AG09309 (cell line): ENCODE results near the gene SH3PXD2A.
A peak's percentile ranks its signal among the peaks of the same experiment; 100 is the strongest.

Experiments
- DNase-seq: peaks from one replicate; pipeline ENCODE4 v3.0.0-alpha.2; 2010; ENCODE audit warnings: low read depth
- H3K4me3 ChIP-seq: 2 replicates; pipeline ENCODE4 v1.5.1; 2011; ENCODE audit warnings: mild to moderate bottlenecking, low read depth, low read length, moderate library complexity; ENCODE audit not compliant: control insufficient read depth
- CTCF ChIP-seq: IDR thresholded peaks from 2 replicates; pipeline ENCODE4 v1.5.1; 2011; ENCODE audit warnings: mild to moderate bottlenecking, low read depth, low read length, inconsistent platforms; ENCODE audit not compliant: insufficient read depth, control insufficient read depth; ENCODE audit errors: missing control alignments

Gene SH3PXD2A

GRCh38 chr10:103649654-103650423, 205.5 kb downstream of the SH3PXD2A start:
- TF ChIP-seq CTCF, result no peak
- H3K4me3 ChIP-seq, result no peak overlapping the region
- DNase-seq, result no peak

DNA sequence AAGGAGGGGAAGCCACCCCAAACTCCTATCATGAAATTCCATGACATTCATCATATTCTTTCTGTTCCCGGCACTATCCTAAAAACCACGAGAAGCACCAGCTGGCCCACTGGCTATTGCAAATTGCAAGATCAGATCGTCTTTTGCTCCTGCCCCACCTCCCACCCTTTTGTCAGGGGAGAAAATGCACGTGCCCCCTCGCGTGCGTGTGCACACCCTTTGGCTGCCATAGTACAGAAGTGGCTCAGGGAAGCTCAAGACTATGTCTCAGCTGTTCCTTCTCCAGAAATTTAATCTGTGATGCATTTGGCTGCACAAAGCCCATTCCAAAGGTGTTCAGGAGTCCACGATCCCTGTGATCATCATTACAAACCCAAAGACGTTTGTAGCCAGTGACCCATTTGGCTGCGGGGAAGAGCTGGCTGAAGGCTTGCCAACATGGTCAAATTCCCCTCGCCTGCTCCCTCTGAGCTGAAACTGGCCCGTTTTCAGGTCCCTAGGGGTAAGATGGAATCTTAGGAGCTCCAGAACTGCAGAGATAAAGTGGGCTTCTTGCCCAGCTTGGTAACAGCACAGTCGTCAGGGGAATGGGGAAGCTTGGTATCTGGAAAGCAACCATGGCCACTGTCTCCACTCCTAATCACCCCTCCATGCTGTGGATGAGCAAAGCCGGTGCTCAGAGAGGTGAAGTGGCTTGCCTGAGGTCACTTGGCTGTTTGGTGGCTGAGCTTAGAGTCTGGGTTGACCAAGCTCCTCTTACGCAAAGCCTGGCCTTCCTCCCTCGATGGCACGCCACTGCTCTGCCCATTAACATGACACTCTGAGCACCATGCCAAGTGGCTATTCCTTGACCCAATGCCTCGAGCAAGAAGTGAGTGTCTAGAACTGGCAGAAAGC, 206.5 kb downstream of the SH3PXD2A start:
- H3K4me3 ChIP-seq, result no peak overlapping the region
- peak; percentile 42 for DNase-seq
- TF ChIP-seq CTCF, result no peak

GRCh38 chr10:103648251-103648635, 207.1 kb downstream of the SH3PXD2A start:
- no peak for DNase-seq
- no peak overlapping the region for H3K4me3 ChIP-seq
- TF ChIP-seq CTCF, result no peak

DNA sequence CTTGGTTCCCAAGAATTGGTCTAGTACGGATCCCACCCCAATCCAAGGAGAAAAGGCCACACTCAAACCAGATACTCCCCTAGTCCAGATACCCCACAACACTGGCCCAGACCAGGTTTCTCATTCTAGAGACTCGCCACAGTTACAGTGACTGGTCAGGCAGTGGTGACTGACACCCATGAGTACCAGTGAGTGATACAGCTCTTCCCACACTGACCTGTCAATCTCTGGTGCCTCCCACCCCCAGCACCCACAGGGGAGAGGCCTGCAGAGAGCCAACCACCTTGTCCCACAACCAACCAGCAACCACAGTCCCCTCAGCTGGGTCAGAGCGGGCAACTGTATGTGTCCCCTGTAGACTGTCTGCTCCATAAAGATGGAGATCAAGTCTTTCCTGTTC, 209.1 kb downstream of the SH3PXD2A start:
- no peak overlapping the region for H3K4me3 ChIP-seq
- no peak for DNase-seq
- no peak for TF ChIP-seq CTCF

DNA sequence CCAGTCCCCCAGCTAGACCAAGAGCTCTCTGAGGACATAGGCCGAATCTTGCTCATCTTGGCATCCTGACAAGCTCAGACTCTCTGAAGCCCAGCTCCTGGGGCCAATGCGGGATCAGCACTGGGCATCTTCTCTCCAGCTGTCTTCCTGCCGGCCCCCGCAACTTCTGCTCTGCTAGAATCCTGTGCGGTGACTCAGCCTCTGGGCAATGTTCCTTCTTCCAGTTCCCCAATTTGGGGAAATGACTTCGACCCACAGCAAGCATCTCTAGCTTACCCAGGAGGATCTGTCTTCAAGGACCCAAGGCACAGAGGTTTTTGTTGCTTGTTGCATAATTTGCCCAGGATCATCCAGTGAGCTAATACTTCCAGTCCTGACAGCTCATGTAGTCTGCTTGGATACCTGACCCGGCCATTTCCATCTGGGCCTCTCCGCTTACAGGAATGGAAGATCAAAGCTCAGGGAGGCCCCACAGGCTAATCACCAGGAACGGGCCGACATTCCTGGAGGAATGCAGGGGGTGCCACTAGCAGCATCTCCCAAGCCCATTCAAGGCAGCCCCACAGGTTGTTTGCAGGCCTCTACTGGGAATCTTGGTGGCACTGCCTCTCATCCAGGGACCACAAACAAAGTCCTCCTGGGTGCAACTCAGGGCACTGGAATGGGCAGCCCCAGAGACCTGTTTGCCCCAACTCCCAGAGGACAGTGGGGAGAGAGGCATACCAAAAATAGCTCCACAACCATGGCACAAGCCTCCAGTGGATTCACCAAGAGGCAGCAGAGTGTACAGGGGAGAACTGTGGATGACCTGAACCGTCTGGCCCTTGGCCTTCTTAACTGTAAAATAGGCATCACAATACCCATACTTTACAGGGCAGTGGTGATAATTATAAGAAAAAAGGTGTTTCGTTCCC, 210.0 kb downstream of the SH3PXD2A start:
- no peak overlapping the region for H3K4me3 ChIP-seq
- TF ChIP-seq CTCF, result no peak
- DNase-seq, result peak; percentile 94

DNA sequence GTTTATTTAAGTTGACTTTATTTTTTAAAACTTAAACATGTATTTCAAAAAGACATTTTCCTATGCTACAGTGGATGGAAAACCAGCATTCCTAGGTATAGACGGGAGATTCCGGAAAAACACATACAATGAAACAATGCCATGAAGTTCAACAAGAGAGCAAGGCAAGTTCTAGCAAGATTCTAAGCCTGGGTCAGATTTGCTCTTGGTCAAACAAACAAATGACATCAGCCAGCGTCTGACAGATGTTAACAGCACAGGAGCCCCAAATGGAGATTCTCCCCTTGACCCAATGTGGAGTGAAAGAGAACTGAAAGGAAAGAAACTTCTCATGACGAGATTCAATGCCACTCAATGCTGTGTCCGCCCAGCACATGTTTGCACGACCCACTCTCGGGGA, 212.0 kb downstream of the SH3PXD2A start:
- no peak for DNase-seq
- no peak overlapping the region for H3K4me3 ChIP-seq
- TF ChIP-seq CTCF, result no peak
